HepG2 (cell line): ENCODE results near the gene ELP5. TPM values are rescaled to one million over a fixed set of nuclear protein-coding genes. Genes with fewer than 3 reads are reported as not detected.
A peak's percentile ranks its signal among the peaks of the same experiment; 100 is the strongest.

Experiments
- ADNP ChIP-seq: sonication (generic); formaldehyde crosslinking; IDR thresholded peaks from 2 replicates; pipeline ENCODE4 v1.4.0; 2020; ENCODE audit warnings: missing genetic modification reagents
- AHR ChIP-seq: IDR thresholded peaks from 2 replicates; pipeline ENCODE4 v1.6.1; 2018; ENCODE audit warnings: missing genetic modification reagents, missing compliant biosample characterization
- DNMT3B ChIP-seq: conservative IDR thresholded peaks from 2 replicates; pipeline ENCODE4 v1.6.1; 2016; ENCODE audit warnings: missing biosample characterization, control low read depth
- GATA4 ChIP-seq: sonication (generic); IDR thresholded peaks from 2 replicates; pipeline ENCODE4 v1.6.1; 2016; ENCODE audit warnings: antibody characterized with exemption, low read depth, borderline replicate concordance
- JUN ChIP-seq: sonication (generic); formaldehyde crosslinking; IDR thresholded peaks from 2 replicates; pipeline ENCODE4 v1.4.0; 2020; ENCODE audit warnings: mild to moderate bottlenecking, missing genetic modification reagents
- KDM4B ChIP-seq: sonication (generic); formaldehyde crosslinking; IDR thresholded peaks from 2 replicates; pipeline ENCODE4 v1.4.0; 2020; ENCODE audit warnings: missing genetic modification reagents
- KLF6 ChIP-seq: IDR thresholded peaks from 2 replicates; pipeline ENCODE4 v1.8.0; 2016; ENCODE audit warnings: missing biosample characterization, missing genetic modification reagents
- NPAS2 ChIP-seq: sonication (generic); formaldehyde crosslinking; IDR thresholded peaks from 2 replicates; pipeline ENCODE4 v1.8.0; 2022; ENCODE audit warnings: mild to moderate bottlenecking, missing genetic modification reagents, borderline replicate concordance
- ONECUT2 ChIP-seq: sonication (generic); formaldehyde crosslinking; IDR thresholded peaks from 2 replicates; pipeline ENCODE4 v1.4.0; 2020; ENCODE audit warnings: missing genetic modification reagents
- SMARCE1 ChIP-seq: fragments of 450-650 bp; IDR thresholded peaks from 2 replicates; pipeline ENCODE4 v1.6.1; 2017; ENCODE audit warnings: borderline replicate concordance
- SP2 ChIP-seq: sonication (generic); formaldehyde crosslinking; IDR thresholded peaks from 2 replicates; pipeline ENCODE4 v1.5.1; 2020; ENCODE audit warnings: mild to moderate bottlenecking, missing genetic modification reagents
- STAG1 ChIP-seq: sonication (generic); formaldehyde crosslinking; IDR thresholded peaks from 2 replicates; pipeline ENCODE4 v1.4.0; 2020; ENCODE audit warnings: missing genetic modification reagents
- TAF15 ChIP-seq: fragments of 200-400 bp; formaldehyde crosslinking; IDR thresholded peaks from one replicate; pipeline ENCODE4 v1.6.1; 2018; ENCODE audit warnings: mild to moderate bottlenecking, low read depth, low read length; ENCODE audit not compliant: poor library complexity, severe bottlenecking
- ZBTB21 ChIP-seq: sonication (generic); formaldehyde crosslinking; IDR thresholded peaks from 2 replicates; pipeline ENCODE4 v1.4.0; 2020; ENCODE audit warnings: missing genetic modification reagents
- ZFP1 ChIP-seq: IDR thresholded peaks from 2 replicates; pipeline ENCODE4 v1.6.1; 2016
- ZFP62 ChIP-seq: sonication (generic); formaldehyde crosslinking; IDR thresholded peaks from 2 replicates; pipeline ENCODE4 v1.4.0; 2020; ENCODE audit warnings: missing genetic modification reagents
- ZKSCAN8 ChIP-seq: IDR thresholded peaks from 2 replicates; pipeline ENCODE4 v1.6.1; 2016; ENCODE audit warnings: borderline replicate concordance, missing genetic modification reagents, missing compliant biosample characterization
- ZNF232 ChIP-seq: sonication (generic); formaldehyde crosslinking; IDR thresholded peaks from 2 replicates; pipeline ENCODE4 v1.4.0; 2020; ENCODE audit warnings: missing genetic modification reagents, borderline replicate concordance
- ZNF260 ChIP-seq: sonication (generic); formaldehyde crosslinking; IDR thresholded peaks from 2 replicates; pipeline ENCODE4 v1.4.0; 2020; ENCODE audit warnings: missing genetic modification reagents, low read depth, mild to moderate bottlenecking, borderline replicate concordance
- ZNF274 ChIP-seq: sonication (generic); formaldehyde crosslinking; IDR thresholded peaks from 2 replicates; pipeline ENCODE4 v1.5.1; 2020; ENCODE audit warnings: mild to moderate bottlenecking, missing genetic modification reagents
- ZNF326 ChIP-seq: sonication (generic); formaldehyde crosslinking; IDR thresholded peaks from 2 replicates; pipeline ENCODE4 v1.4.0; 2020; ENCODE audit warnings: missing genetic modification reagents, borderline replicate concordance
- polyA plus RNA-seq, 8 experiments: library from polyadenylated mRNA; depleted of rRNA in 3 of 8; stranded (reverse) in 7 of 8; unstranded in 1 of 8; fragments of >200 nt; fragmentation: Illumina TruSeq in 4 of 8; extraction: Trizol in 4 of 8; gene quantifications; 2 replicates each; pipeline versions ENCODE4 v1.2.1 to v1.2.3, GENCODE V29; 2011 to 2016; ENCODE audit warnings: low read depth in 4 of 8, missing spikeins in 1 of 8, mixed read lengths in 1 of 8; ENCODE audit not compliant: insufficient read depth in 1 of 8
- total RNA-seq, 5 experiments: library from RNA; depleted of rRNA; stranded (reverse); fragments of >200 nt; fragmentation: Illumina TruSeq; extraction: Trizol; gene quantifications; 2 replicates each; pipeline ENCODE4 v1.2.3, GENCODE V29; 2016; ENCODE audit warnings: low read depth in 1 of 5
- TF ChIP-seq, protein P1 (sequence below): sonication (generic); formaldehyde crosslinking; IDR thresholded peaks from 2 replicates; pipeline ENCODE4 v1.4.0; 2020; ENCODE audit warnings: missing genetic modification reagents
- TF ChIP-seq, protein P2 (sequence below): sonication (generic); formaldehyde crosslinking; IDR thresholded peaks from 2 replicates; pipeline ENCODE4 v1.9.0; 2021; ENCODE audit warnings: missing genetic modification reagents, borderline replicate concordance
- TF ChIP-seq, protein P3 (sequence below): sonication (generic); formaldehyde crosslinking; IDR thresholded peaks from 2 replicates; pipeline ENCODE4 v1.4.0; 2020; ENCODE audit warnings: missing genetic modification reagents
- TF ChIP-seq, protein P4 (sequence below): sonication (generic); formaldehyde crosslinking; IDR thresholded peaks from 2 replicates; pipeline ENCODE4 v1.5.0; 2020; ENCODE audit warnings: missing genetic modification reagents, mild to moderate bottlenecking, borderline replicate concordance

The ELP5 gene
- total and polyA plus RNA-seq, 2 of the 13 experiments (the other 11 are each of a cell fraction or from before 2014, with no cell fraction given), result 67.6 to 69.8 TPM

DNA sequence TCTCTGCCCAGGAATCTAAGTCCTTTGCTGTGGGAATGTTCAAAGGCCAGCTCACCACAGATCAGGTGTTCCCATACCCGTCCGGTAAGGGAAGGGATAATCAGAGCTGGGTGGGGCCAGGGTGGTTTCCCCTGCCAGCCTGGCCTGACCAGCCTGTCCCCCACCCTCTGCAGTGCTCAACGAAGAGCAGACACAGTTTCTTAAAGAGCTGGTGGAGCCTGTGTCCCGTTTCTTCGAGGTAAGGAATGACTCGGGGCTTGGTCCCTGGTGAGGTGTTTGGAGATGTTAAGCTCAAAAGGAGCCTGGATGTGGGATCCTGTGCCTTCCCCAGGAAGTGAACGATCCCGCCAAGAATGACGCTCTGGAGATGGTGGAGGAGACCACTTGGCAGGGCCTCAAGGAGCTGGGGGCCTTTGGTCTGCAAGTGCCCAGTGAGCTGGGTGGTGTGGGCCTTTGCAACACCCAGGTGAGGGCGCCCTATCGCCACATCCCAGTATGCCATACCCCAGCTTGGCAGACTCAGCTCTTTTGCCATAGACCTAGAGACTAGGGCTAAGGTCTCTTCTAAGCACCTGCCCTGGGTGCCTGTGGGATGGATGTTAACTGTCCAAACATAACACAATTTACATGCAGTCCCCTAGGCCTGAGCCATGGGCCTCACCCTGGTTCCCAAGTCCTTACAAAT lies 31.3 kb upstream of the ELP5 start (continued):
- TF ChIP-seq ZNF232 (CRISPR knock-in tag) (no peak), KDM4B (CRISPR knock-in tag) (no peak), TAF15 (no peak), STAG1 (CRISPR knock-in tag) (peak; percentile 56), ZNF274 (CRISPR knock-in tag) (no peak), ZFP1 (CRISPR knock-in tag) (no peak), ADNP (CRISPR knock-in tag) (no peak), ZKSCAN8 (CRISPR knock-in tag) (no peak), ONECUT2 (CRISPR knock-in tag) (no peak), ZFP62 (CRISPR knock-in tag) (no peak), ZNF326 (CRISPR knock-in tag) (no peak), ZBTB21 (no peak), NPAS2 (CRISPR knock-in tag) (no peak), SMARCE1 (no peak), KLF6 (CRISPR knock-in tag) (no peak), SP2 (CRISPR knock-in tag) (no peak), GATA4 (no peak), AHR (CRISPR knock-in tag) (no peak), JUN (no peak), DNMT3B (no peak), ZNF260 (CRISPR knock-in tag) (no peak)
- TF ChIP-seq, protein P1, sequence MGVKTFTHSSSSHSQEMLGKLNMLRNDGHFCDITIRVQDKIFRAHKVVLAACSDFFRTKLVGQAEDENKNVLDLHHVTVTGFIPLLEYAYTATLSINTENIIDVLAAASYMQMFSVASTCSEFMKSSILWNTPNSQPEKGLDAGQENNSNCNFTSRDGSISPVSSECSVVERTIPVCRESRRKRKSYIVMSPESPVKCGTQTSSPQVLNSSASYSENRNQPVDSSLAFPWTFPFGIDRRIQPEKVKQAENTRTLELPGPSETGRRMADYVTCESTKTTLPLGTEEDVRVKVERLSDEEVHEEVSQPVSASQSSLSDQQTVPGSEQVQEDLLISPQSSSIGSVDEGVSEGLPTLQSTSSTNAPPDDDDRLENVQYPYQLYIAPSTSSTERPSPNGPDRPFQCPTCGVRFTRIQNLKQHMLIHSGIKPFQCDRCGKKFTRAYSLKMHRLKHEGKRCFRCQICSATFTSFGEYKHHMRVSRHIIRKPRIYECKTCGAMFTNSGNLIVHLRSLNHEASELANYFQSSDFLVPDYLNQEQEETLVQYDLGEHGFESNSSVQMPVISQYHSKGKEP (CRISPR knock-in tag), result no peak
- TF ChIP-seq, protein P2, sequence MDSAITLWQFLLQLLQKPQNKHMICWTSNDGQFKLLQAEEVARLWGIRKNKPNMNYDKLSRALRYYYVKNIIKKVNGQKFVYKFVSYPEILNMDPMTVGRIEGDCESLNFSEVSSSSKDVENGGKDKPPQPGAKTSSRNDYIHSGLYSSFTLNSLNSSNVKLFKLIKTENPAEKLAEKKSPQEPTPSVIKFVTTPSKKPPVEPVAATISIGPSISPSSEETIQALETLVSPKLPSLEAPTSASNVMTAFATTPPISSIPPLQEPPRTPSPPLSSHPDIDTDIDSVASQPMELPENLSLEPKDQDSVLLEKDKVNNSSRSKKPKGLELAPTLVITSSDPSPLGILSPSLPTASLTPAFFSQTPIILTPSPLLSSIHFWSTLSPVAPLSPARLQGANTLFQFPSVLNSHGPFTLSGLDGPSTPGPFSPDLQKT (CRISPR knock-in tag), result no peak
- TF ChIP-seq, protein P3, sequence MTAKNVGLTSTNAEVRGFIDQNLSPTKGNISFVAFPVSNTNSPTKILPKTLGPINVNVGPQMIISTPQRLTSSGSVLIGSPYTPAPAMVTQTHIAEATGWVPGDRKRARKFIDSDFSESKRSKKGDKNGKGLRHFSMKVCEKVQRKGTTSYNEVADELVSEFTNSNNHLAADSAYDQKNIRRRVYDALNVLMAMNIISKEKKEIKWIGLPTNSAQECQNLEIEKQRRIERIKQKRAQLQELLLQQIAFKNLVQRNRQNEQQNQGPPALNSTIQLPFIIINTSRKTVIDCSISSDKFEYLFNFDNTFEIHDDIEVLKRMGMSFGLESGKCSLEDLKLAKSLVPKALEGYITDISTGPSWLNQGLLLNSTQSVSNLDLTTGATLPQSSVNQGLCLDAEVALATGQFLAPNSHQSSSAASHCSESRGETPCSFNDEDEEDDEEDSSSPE, result no peak
- TF ChIP-seq, protein P4, sequence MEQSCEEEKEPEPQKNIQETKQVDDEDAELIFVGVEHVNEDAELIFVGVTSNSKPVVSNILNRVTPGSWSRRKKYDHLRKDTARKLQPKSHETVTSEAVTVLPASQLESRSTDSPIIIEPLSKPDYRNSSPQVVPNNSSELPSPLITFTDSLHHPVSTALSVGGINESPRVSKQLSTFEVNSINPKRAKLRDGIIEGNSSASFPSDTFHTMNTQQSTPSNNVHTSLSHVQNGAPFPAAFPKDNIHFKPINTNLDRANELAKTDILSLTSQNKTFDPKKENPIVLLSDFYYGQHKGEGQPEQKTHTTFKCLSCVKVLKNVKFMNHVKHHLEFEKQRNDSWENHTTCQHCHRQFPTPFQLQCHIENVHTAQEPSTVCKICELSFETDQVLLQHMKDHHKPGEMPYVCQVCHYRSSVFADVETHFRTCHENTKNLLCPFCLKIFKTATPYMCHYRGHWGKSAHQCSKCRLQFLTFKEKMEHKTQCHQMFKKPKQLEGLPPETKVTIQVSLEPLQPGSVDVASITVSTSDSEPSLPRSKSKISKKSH (CRISPR knock-in tag), result no peak
